GM21619 (cell line): Measurements from ENCODE around the gene COPS7A.

Experiments
- ATAC-seq: cut with Tn5 transposase; IDR thresholded peaks from one replicate; pipeline ENCODE4 v1.9.1; 2021; ENCODE audit not compliant: unreplicated experiment

COPS7A gene

GRCh38 chr12:6768990-6769389 lies 45.1 kb downstream of the COPS7A start:
- no peak for ATAC-seq

GRCh38 chr12:6769666-6770065 lies 45.8 kb downstream of the COPS7A start:
- ATAC-seq = no peak

GRCh38 chr12:6770094-6770493 lies 46.2 kb downstream of the COPS7A start:
- ATAC-seq = no peak

- ATAC-seq = no peak
These were observed 46.8 kb downstream of the COPS7A start for GRCh38 chr12:6770600-6770999.

- ATAC-seq = no peak
These were observed 47.2 kb downstream of the COPS7A start for GRCh38 chr12:6771091-6771495.

- ATAC-seq = no peak
These were observed 47.9 kb downstream of the COPS7A start for GRCh38 chr12:6771509-6772330.

GRCh38 chr12:6772331-6772695 lies 48.5 kb downstream of the COPS7A start, which contains the start of gene LAG3:
LAG3 (plus strand) TSS chr12:6772520; CDS start chr12:6772853, 333 bp downstream.
- ATAC-seq = no peak

GRCh38 chr12:6772726-6773589 lies 49.1 kb downstream of the COPS7A start:
- ATAC-seq = no peak

- ATAC-seq = no peak
These were observed 49.9 kb downstream of the COPS7A start for GRCh38 chr12:6773590-6774351.

GRCh38 chr12:6774499-6775062 lies 50.7 kb downstream of the COPS7A start:
- no peak for ATAC-seq

GRCh38 chr12:6775185-6776174 lies 51.6 kb downstream of the COPS7A start:
- no peak for ATAC-seq

GRCh38 chr12:6777386-6777785 lies 53.5 kb downstream of the COPS7A start:
- ATAC-seq = no peak

- no peak for ATAC-seq
These were observed 54.3 kb downstream of the COPS7A start for GRCh38 chr12:6778217-6778573.

- peak; percentile 87 for ATAC-seq
These were observed 55.0 kb downstream of the COPS7A start for GRCh38 chr12:6778574-6779550.

- ATAC-seq = no peak
These were observed 56.0 kb downstream of the COPS7A start for GRCh38 chr12:6779708-6780432.

GRCh38 chr12:6780573-6780972 lies 56.7 kb downstream of the COPS7A start:
- ATAC-seq = no peak
